Endothelial cell of umbilical vein (primary cell): ENCODE measurements around the gene PLK5.

Experiments
- EZH2 ChIP-seq: IDR thresholded peaks from 2 replicates; pipeline ENCODE4 v1.6.1; 2012; ENCODE audit warnings: borderline replicate concordance, low read depth, mild to moderate bottlenecking, moderate library complexity, low read length, inconsistent platforms; ENCODE audit not compliant: severe bottlenecking
- FOS ChIP-seq: IDR thresholded peaks from 2 replicates; pipeline ENCODE4 v1.6.1; 2011; ENCODE audit warnings: mild to moderate bottlenecking, low read length, moderate library complexity, borderline replicate concordance; ENCODE audit not compliant: insufficient read depth
- GATA2 ChIP-seq: IDR thresholded peaks from 2 replicates; pipeline ENCODE4 v1.7.0; 2011; ENCODE audit warnings: low read depth, mild to moderate bottlenecking, moderate library complexity, mixed read lengths, low read length; ENCODE audit not compliant: insufficient read length, insufficient read depth
- JUN ChIP-seq: IDR thresholded peaks from 2 replicates; pipeline ENCODE4 v1.6.1; 2011; ENCODE audit warnings: borderline replicate concordance, low read depth; ENCODE audit not compliant: insufficient read length, insufficient read depth
- MAX ChIP-seq: IDR thresholded peaks from 2 replicates; pipeline ENCODE4 v1.6.1; 2011; ENCODE audit not compliant: insufficient read depth, insufficient read length
- MYC ChIP-seq: IDR thresholded peaks from one replicate; pipeline ENCODE4 v1.6.1; 2011; ENCODE audit warnings: mild to moderate bottlenecking, low read depth, low read length
- POLR2A ChIP-seq: IDR thresholded peaks from 2 replicates; pipeline ENCODE4 v1.6.1; 2012; ENCODE audit warnings: low read depth, mild to moderate bottlenecking, control low read depth, low read length
- POLR2AphosphoS5 ChIP-seq: IDR thresholded peaks from 2 replicates; pipeline ENCODE4 v1.6.1; 2012; ENCODE audit warnings: low read depth, mild to moderate bottlenecking, control low read depth, low read length, moderate library complexity; ENCODE audit not compliant: insufficient read depth
- TF ChIP-seq, protein P1 (sequence below), 2 donors: IDR thresholded peaks; 1 replicate in 1 of 2; 2 replicates in 1 of 2; pipeline ENCODE4 v1.5.1; 2011; ENCODE audit warnings: low read length in 2 of 2, mild to moderate bottlenecking in 2 of 2, moderate library complexity in 2 of 2, control low read depth in 1 of 2, inconsistent platforms in 1 of 2, low read depth in 1 of 2; ENCODE audit not compliant: insufficient read depth in 1 of 2; ENCODE audit errors: extremely low read depth in 1 of 2

GRCh38 chr19:1555487-1556389 is 31.9 kb downstream of the PLK5 start:
- TF ChIP-seq, protein P1, sequence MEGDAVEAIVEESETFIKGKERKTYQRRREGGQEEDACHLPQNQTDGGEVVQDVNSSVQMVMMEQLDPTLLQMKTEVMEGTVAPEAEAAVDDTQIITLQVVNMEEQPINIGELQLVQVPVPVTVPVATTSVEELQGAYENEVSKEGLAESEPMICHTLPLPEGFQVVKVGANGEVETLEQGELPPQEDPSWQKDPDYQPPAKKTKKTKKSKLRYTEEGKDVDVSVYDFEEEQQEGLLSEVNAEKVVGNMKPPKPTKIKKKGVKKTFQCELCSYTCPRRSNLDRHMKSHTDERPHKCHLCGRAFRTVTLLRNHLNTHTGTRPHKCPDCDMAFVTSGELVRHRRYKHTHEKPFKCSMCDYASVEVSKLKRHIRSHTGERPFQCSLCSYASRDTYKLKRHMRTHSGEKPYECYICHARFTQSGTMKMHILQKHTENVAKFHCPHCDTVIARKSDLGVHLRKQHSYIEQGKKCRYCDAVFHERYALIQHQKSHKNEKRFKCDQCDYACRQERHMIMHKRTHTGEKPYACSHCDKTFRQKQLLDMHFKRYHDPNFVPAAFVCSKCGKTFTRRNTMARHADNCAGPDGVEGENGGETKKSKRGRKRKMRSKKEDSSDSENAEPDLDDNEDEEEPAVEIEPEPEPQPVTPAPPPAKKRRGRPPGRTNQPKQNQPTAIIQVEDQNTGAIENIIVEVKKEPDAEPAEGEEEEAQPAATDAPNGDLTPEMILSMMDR (IDR thresholded peaks at IDR 0.05; ENCODE audit: extremely low read depth in 1 of 2, insufficient read depth in 1 of 2, low read depth in 1 of 2, low read length in 2 of 2), result no peak
- no peak for TF ChIP-seq FOS
- TF ChIP-seq POLR2A, result no peak
- TF ChIP-seq MYC, result no peak
- no peak for TF ChIP-seq JUN
- no peak for TF ChIP-seq POLR2AphosphoS5
- TF ChIP-seq MAX, result no peak
- TF ChIP-seq EZH2, result no peak
- no peak for TF ChIP-seq GATA2
